Mesenchymal stem cell (in vitro differentiated cells and primary cell): ENCODE data around the gene RNH1.

ENCODE experiments used
- DNase-seq: peaks from one replicate; pipeline ENCODE4 v3.0.0-alpha.2; 2013
- H2AFZ ChIP-seq: one replicate; pipeline ENCODE4 v1.6.1; 2013; ENCODE audit warnings: low read depth, mild to moderate bottlenecking, control low read depth, inconsistent platforms, low read length, moderate library complexity
- H2AK5ac ChIP-seq: 2 replicates; pipeline ENCODE4 v1.6.1; 2013; ENCODE audit warnings: low read length, moderate library complexity, mild to moderate bottlenecking, inconsistent platforms; ENCODE audit not compliant: severe bottlenecking
- H2BK120ac ChIP-seq: one replicate; pipeline ENCODE4 v1.6.1; 2013; ENCODE audit warnings: low read depth, mild to moderate bottlenecking, inconsistent platforms, low read length, moderate library complexity
- H2BK12ac ChIP-seq, 2 experiments: one replicate each; pipeline ENCODE4 v1.6.1; 2013; ENCODE audit warnings: inconsistent platforms in 2 of 2, low read length in 2 of 2, mild to moderate bottlenecking in 2 of 2, moderate library complexity in 2 of 2, control low read depth in 1 of 2
- H2BK15ac ChIP-seq: one replicate; pipeline ENCODE4 v1.6.1; 2013; ENCODE audit warnings: mild to moderate bottlenecking, low read depth, inconsistent platforms; ENCODE audit not compliant: poor library complexity, severe bottlenecking
- H2BK5ac ChIP-seq: 2 replicates; pipeline ENCODE4 v1.6.1; 2013; ENCODE audit warnings: low read depth, mild to moderate bottlenecking, low read length, control low read depth, inconsistent platforms; ENCODE audit not compliant: poor library complexity, severe bottlenecking
- H3K14ac ChIP-seq, 2 experiments: one replicate each; pipeline ENCODE4 v1.6.1; 2013; ENCODE audit warnings: inconsistent platforms in 2 of 2, low read length in 2 of 2, control low read depth in 1 of 2, mild to moderate bottlenecking in 1 of 2, moderate library complexity in 1 of 2
- H3K18ac ChIP-seq, 2 experiments: one replicate each; pipeline ENCODE4 v1.6.1; 2013; ENCODE audit warnings: inconsistent platforms in 2 of 2, low read length in 2 of 2, control low read depth in 1 of 2, low read depth in 1 of 2, mild to moderate bottlenecking in 1 of 2
- H3K23ac ChIP-seq, 2 experiments: one replicate each; pipeline ENCODE4 v1.6.1; 2013; ENCODE audit warnings: inconsistent platforms in 2 of 2, low read length in 2 of 2, mild to moderate bottlenecking in 2 of 2, moderate library complexity in 2 of 2, control low read depth in 1 of 2
- H3K27ac ChIP-seq: 2 replicates; pipeline ENCODE4 v1.5.1; 2013; ENCODE audit warnings: mild to moderate bottlenecking, moderate library complexity, low read length, control low read depth, inconsistent platforms; ENCODE audit not compliant: poor library complexity, severe bottlenecking
- H3K27me3 ChIP-seq, 2 experiments: 2 replicates each; pipeline versions ENCODE4 v1.6.1 to v1.7.0; 2013; ENCODE audit warnings: low read length in 2 of 2, mild to moderate bottlenecking in 2 of 2, moderate library complexity in 2 of 2, control low read depth in 1 of 2, inconsistent platforms in 1 of 2; ENCODE audit not compliant: control insufficient read depth in 1 of 2, insufficient read depth in 1 of 2
- H3K36me3 ChIP-seq, 2 experiments: 2 replicates each; pipeline versions ENCODE4 v1.6.1 to v1.7.0; 2013; ENCODE audit warnings: low read length in 2 of 2, control low read depth in 1 of 2, inconsistent platforms in 1 of 2, low read depth in 1 of 2, mild to moderate bottlenecking in 1 of 2; ENCODE audit not compliant: insufficient read depth in 2 of 2, control insufficient read depth in 1 of 2
- H3K4ac ChIP-seq, 2 experiments: one replicate each; pipeline ENCODE4 v1.6.1; 2013; ENCODE audit warnings: inconsistent platforms in 2 of 2, low read length in 2 of 2, mild to moderate bottlenecking in 2 of 2, moderate library complexity in 2 of 2, control low read depth in 1 of 2, low read depth in 1 of 2
- H3K4me1 ChIP-seq: 2 replicates; pipeline ENCODE4 v1.6.1; 2013; ENCODE audit warnings: low read depth, low read length, control low read depth; ENCODE audit not compliant: control insufficient read depth, insufficient read depth
- H3K4me2 ChIP-seq: 2 replicates; pipeline ENCODE4 v1.6.1; 2013; ENCODE audit warnings: low read length, mild to moderate bottlenecking, inconsistent platforms; ENCODE audit not compliant: poor library complexity, severe bottlenecking
- H3K4me3 ChIP-seq, 2 experiments: 2 replicates each; pipeline versions ENCODE4 v1.5.1 to v1.7.0; 2013; ENCODE audit warnings: low read length in 2 of 2, mild to moderate bottlenecking in 2 of 2, control low read depth in 1 of 2, low read depth in 1 of 2; ENCODE audit not compliant: insufficient read depth in 1 of 2
- H3K79me1 ChIP-seq: replicated peaks from 2 replicates; pipeline ENCODE4 v1.6.1; 2013; ENCODE audit warnings: mild to moderate bottlenecking, control low read depth, low read length, inconsistent platforms; ENCODE audit not compliant: poor library complexity, severe bottlenecking
- H3K9ac ChIP-seq: 2 replicates; pipeline ENCODE4 v1.7.0; 2013; ENCODE audit warnings: mild to moderate bottlenecking, low read length, moderate library complexity
- H3K9me3 ChIP-seq: 2 replicates; pipeline ENCODE4 v1.7.0; 2013; ENCODE audit warnings: mild to moderate bottlenecking, low read length; ENCODE audit not compliant: control insufficient read depth
- H4K8ac ChIP-seq: one replicate; pipeline ENCODE4 v1.6.1; 2013; ENCODE audit warnings: inconsistent platforms, mild to moderate bottlenecking, low read length, moderate library complexity
- H4K91ac ChIP-seq: one replicate; pipeline ENCODE4 v1.6.1; 2013; ENCODE audit warnings: mild to moderate bottlenecking, low read length, inconsistent platforms
- WGBS: methylation state at CpG from one replicate; pipeline ENCODE4 v1.1.7; 2013; ENCODE audit warnings: mixed read lengths; 5-methylcytosine and 5-hydroxymethylcytosine counted together

Gene RNH1

GRCh38 chr11:554428-555226, 47.6 kb upstream of the RNH1 start:
- H3K14ac ChIP-seq: no peak overlapping the region
- H2BK5ac ChIP-seq: no peak overlapping the region
- peaks cover 12 to 75% of the 10 kb centered on the region in 2 experiments for H3K27me3 ChIP-seq
- H2BK12ac ChIP-seq: no peak overlapping the region
- no peak overlapping the region for H3K27ac ChIP-seq
- no peak overlapping the region for H2AK5ac ChIP-seq
- H3K18ac ChIP-seq: no peak overlapping the region
- no peaks in the 10 kb centered on the region for H3K79me1 ChIP-seq
- H3K23ac ChIP-seq: no peak overlapping the region
- H4K91ac ChIP-seq: no peak overlapping the region
- no peak overlapping the region for H3K9ac ChIP-seq
- 21% methylated on average over 31 of the region's 60 CpGs for WGBS
- H4K8ac ChIP-seq: no peak overlapping the region
- H2AFZ ChIP-seq: no peak overlapping the region
- H3K36me3 ChIP-seq: no peaks in the 10 kb centered on the region
- no peak overlapping the region for H2BK15ac ChIP-seq
- peak overlapping the region in 1 of 2 experiments; percentile 29 for H3K4me3 ChIP-seq
- DNase-seq: peak; percentile 30
- no peaks in the 10 kb centered on the region for H3K9me3 ChIP-seq
- peaks cover 18% of the 10 kb centered on the region for H3K4me1 ChIP-seq
- peak overlapping the region; percentile 44 for H3K4me2 ChIP-seq
- H2BK120ac ChIP-seq: no peak overlapping the region
- H3K4ac ChIP-seq: no peak overlapping the region

- Histone ChIP-seq H3K27me3 (peaks cover 12 to 68% of the 10 kb centered on the region in 2 experiments), H2BK5ac (no peak overlapping the region), H2BK120ac (no peak overlapping the region), H3K36me3 (no peaks in the 10 kb centered on the region), H4K91ac (peak overlapping the region; percentile 31), H3K4me2 (no peak overlapping the region), H3K4ac (no peak overlapping the region), H3K79me1 (no peaks in the 10 kb centered on the region), H3K9ac (no peak overlapping the region), H4K8ac (no peak overlapping the region), H2AK5ac (no peak overlapping the region), H3K27ac (no peak overlapping the region), H3K23ac (no peak overlapping the region), H3K9me3 (no peaks in the 10 kb centered on the region), H3K18ac (no peak overlapping the region), H3K4me1 (peaks cover 22% of the 10 kb centered on the region), H2AFZ (no peak overlapping the region), H3K4me3 (no peak overlapping the region), H3K14ac (no peak overlapping the region), H2BK15ac (no peak overlapping the region), H2BK12ac (no peak overlapping the region)
- 68% methylated on average over 9 of the region's 11 CpGs for WGBS
- no peak for DNase-seq
These were observed 46.9 kb upstream of the RNH1 start for GRCh38 chr11:553988-554340.

GRCh38 chr11:553083-553987, 46.3 kb upstream of the RNH1 start:
- DNase-seq: no peak
- H2BK120ac ChIP-seq: no peak overlapping the region
- 86% methylated on average over 27 of the region's 27 CpGs for WGBS

GRCh38 chr11:551596-551995, 44.6 kb upstream of the RNH1 start:
- Histone ChIP-seq H3K79me1 (no peaks in the 10 kb centered on the region), H2AFZ (no peak overlapping the region), H3K4me1 (peaks cover 23% of the 10 kb centered on the region), H3K27ac (no peak overlapping the region), H2AK5ac (no peak overlapping the region), H3K4me2 (no peak overlapping the region), H2BK15ac (no peak overlapping the region), H4K8ac (peak overlapping the region; percentile 55), H2BK120ac (no peak overlapping the region), H3K4me3 (no peak overlapping the region), H3K14ac (no peak overlapping the region), H3K23ac (no peak overlapping the region), H3K36me3 (no peaks in the 10 kb centered on the region), H2BK12ac (no peak overlapping the region), H2BK5ac (no peak overlapping the region), H4K91ac (no peak overlapping the region), H3K4ac (no peak overlapping the region), H3K18ac (no peak overlapping the region), H3K9me3 (no peaks in the 10 kb centered on the region), H3K27me3 (peaks cover 6 to 48% of the 10 kb centered on the region in 2 experiments), H3K9ac (no peak overlapping the region)
- DNase-seq: no peak
- 87% methylated on average over 12 of the region's 12 CpGs for WGBS

More at GRCh38 chr11:553083-553987, 46.3 kb upstream of the RNH1 start:
- no peak overlapping the region for H2BK12ac ChIP-seq
- H3K9me3 ChIP-seq: no peaks in the 10 kb centered on the region
- no peak overlapping the region for H3K4ac ChIP-seq
- peaks cover 12 to 62% of the 10 kb centered on the region in 2 experiments for H3K27me3 ChIP-seq
- peak overlapping the region in 1 of 2 experiments; percentile 6 for H3K4me3 ChIP-seq
- H2BK15ac ChIP-seq: no peak overlapping the region
- H3K79me1 ChIP-seq: no peaks in the 10 kb centered on the region
- H2BK5ac ChIP-seq: no peak overlapping the region
- H3K27ac ChIP-seq: no peak overlapping the region
- no peaks in the 10 kb centered on the region for H3K36me3 ChIP-seq
- H3K23ac ChIP-seq: no peak overlapping the region
- H4K91ac ChIP-seq: no peak overlapping the region
- H3K4me1 ChIP-seq: peaks cover 23% of the 10 kb centered on the region
- no peak overlapping the region for H3K14ac ChIP-seq
- H3K9ac ChIP-seq: no peak overlapping the region
- no peak overlapping the region for H3K4me2 ChIP-seq
- H2AK5ac ChIP-seq: no peak overlapping the region
- no peak overlapping the region for H4K8ac ChIP-seq
- H2AFZ ChIP-seq: no peak overlapping the region
- H3K18ac ChIP-seq: no peak overlapping the region
